NCI-H345 treated with DMSO at 0.1 percent for 48 hours (cell line): ENCODE results near the gene FBXW8.

Source experiments
- DNase-seq: peaks from one replicate; lab custom pipeline; 2025; ENCODE audit not compliant: unreplicated experiment; lab: John Stamatoyannopoulos, UW

Gene FBXW8

DNA sequence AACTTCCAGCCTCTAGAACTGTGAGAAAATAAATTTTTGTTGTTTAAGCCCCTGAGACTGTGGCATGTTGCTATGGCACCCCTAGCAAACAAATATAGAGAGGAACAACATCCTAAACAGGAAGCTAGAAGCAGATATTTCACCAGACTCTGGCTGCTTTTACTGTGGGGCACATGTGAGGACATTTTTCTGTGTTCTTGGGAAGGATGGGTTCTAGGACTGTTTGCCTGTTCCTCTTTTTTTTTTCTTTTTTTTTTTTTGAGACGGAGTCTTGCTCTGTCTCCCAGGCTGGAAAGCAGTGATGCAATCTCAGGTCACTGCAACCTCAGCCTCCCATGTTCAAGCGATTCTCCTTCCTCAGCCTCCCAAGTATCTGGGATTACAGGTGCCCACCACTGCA is 25.3 kb upstream of the FBXW8 start:
- no peak for DNase-seq

DNA sequence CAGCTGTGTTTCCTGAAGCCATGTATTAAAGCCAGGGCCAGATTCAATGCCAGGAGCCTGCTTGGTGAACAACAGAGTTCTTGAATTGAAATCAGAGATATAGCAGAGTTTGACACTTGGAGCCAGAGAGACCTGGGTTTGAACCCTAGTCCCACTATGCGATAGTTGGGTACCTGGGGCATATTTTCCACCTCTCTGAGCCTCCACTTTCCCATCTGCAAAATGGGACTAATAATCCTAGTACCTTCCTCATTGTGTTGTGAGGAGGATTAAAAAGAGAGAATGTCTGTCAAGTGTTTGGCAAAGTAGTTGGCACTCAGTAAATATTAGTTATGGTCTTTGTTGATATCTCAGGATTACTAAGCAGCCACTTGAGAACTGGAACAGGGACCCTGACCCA is 23.5 kb upstream of the FBXW8 start:
- DNase-seq = no peak

DNA sequence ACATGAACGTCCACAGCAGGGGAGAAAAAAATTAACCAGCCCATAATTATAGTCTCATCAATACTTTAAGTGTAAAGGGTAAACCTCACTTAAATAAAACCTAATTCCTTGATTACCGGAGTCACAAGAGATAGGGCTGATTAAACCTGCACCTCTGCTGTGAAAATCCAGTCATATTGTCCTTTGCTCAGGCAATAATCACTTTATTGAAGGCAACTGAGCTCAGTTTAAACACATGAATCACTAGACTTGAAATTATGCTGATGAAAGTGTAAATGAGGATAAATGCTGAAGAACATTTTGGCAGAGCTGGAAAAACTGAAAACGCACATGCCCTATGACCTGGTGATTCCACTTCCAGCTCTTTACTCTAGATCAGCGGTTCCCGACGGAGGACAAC is 22.9 kb upstream of the FBXW8 start:
- DNase-seq = no peak

DNA sequence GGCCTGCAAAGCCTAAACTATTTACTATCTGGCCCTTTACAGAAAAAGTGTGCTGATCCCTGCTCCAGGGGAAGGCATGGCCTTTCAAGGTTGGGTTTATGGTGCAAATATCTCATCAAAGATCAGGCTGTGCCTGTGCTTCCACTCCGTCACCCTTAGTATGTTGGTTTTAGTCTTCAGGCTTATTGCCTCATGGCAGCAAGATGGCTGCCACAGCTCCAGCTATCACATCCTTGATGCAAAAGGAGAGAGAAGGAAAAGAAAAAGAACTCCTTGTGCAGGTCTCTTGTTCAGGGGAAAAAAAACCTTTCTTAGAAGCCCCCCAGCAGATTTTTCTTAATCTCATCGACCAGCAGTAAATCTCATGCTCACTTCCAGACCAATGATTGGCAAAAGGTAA is 20.4 kb upstream of the FBXW8 start:
- no peak for DNase-seq

DNA sequence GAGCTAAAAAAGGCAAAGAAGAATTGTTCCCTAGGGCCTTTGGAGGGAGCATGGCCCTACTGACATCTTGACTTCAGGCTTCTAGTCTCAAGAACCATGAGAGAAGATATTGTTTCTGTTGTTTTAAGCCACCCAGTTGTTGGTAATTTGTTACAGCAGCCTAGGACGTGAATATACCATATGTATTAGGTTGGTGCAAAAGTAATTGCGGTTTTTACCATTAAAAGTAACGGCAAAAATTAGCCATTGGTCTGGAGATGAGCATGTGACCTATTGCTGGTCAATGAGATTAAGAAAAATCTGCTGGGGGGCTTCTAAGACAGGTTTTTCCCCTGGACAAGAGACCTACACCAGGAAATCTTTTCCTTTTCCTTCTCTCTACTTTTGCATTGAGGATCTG is 19.7 kb upstream of the FBXW8 start:
- DNase-seq = no peak

DNA sequence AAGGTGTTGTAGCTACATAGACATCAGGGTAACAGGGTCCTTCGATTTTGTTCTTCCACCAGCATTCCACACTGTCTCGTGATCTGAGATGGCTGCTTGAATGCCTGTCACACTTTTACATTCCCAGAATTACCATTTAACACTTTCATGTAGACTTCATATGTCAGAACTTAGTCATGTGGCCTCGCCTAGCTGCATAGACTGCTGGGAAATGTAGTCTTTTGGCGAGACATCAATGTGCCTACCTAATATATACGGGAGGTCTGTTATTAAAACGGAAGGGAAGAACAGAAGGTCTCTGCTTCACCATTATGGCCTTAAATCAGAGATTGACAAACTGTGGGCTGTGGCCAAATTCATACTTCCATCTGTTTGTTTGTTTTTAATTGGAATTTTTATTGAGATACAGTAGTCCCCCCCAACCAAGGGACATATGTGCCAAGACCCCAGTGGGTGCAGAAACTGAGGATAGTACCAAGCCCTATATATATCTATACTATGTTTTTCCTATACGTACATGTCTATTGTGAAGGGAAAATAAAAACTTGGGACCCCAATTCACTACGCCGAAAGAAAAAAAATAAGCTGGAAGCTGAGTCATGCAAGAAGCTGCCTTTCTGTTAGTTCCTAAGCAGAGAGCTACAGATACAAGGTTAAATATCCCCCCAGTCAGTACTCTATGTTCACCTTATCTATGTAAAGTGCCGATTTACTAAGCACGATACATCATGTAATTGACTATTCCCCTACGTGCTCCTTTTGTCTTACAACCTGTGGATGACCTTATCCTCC is 18.2 kb upstream of the FBXW8 start:
- no peak for DNase-seq

DNA sequence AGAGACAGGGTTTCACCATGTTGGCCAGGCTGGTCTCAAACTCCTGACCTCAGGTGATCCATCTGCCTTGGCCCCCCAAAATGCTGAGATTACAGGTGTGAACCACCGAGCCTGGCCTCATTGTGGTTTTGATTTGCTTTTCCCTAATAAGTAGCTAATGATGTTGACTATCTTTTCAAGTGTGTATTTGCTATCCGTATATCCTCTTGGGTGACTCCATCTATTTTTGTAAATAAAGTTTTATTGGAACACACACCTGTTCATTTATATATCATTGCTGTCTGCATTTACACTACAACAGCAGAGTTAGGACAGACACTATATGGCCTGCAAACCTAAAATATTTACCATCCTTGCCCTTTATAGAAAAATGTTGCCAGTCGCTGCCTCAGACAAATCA is 15.8 kb upstream of the FBXW8 start:
- no peak for DNase-seq

DNA sequence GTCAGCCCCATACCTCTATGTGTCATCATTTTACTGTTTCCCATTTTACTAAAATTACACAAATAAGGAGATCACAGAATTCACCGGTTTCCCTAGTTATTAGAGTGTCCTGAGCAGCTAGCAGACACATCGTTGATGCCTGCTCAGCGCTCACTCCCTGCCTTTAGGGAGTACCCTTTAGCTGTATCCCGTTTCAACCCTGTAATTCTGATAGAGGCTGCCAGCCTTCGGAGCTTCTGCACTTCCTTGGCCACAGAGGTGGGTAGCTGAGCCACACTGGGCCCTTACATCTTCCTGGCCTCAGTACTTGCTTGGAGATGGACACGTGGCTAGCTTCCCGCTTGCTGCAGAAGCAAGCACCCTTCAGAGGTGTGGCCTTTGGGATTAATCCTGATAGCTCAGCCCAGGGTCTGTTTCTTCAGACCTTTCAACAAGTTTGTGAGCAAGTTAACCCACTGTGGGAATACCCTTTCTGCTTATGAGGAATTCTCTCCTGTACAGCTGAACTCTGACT is 14.3 kb upstream of the FBXW8 start:
- DNase-seq = no peak

DNA sequence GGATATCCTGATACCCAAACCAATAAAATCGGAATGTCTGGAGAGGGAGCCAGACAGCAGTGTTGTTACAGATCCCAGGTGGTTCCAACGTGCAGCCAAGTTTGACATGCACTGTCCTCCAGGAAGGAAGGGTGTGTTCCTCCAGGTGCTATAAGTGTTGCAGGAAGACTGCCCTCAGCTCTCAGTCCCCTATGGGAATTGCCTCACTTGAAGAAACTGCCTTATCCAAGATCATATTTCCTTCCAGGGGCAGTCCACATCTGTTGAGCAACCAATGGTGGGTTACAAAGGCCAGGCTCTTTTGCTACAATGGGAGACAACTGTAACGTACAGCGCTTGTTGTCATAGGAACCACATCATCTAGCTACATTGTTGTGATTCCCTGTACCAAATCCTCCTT is 13.3 kb upstream of the FBXW8 start:
- no peak for DNase-seq

DNA sequence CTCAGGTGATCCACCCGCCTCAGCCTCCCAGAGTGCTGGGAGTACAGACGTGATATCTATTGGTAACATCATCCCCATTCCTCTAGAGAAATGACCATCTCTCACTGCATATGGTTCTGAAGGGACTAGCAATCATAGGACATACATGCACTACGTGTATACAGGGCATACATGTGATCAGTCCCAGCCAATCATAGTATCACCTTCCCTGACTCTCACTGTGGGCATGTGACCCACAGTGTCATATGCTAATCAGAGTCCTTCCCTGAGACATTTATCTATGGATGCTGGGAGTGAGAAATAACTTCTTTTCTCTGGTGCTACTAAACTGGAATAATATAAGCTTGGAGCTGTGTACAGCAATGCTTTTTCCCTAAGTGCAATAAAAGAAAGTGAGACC is 12.1 kb upstream of the FBXW8 start:
- no peak for DNase-seq

DNA sequence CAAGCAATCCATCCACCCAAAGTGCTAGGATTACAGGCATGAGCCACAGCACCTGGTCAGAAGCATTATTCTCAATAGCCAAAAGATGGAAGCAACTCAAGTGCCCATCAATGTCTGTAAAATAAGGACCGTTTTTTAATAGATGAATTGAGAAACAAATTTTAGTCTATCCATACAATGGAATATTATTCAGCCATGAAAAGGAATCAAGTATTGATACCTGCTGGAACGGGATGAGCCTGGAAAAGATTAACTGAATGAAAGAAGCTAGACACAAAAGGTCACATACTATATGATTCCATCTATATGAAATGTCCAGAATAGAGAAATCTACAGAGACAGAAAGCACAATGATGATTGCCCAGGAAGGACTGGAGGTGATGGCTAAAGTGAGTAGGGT is 9.1 kb upstream of the FBXW8 start:
- DNase-seq = no peak

DNA sequence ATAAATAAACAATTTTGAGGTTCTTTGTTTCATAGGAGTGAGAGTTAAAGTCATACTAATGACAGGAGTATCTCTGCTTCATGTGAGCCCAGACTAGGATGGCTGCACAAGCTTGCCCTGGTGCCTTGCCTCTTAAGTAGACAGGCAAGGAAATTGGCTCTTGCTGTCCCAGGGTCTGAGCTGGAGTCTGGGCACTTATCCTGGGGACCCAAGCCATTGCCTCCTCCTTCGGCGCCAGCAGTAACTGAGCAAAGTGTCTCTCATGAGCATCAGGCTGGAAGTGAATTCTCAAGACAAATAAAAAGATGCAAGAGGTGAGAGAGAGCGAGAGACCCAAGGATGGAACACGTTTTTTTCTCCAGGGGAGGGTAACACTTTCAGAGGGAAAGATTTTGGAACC is 6.9 kb upstream of the FBXW8 start:
- no peak for DNase-seq

DNA sequence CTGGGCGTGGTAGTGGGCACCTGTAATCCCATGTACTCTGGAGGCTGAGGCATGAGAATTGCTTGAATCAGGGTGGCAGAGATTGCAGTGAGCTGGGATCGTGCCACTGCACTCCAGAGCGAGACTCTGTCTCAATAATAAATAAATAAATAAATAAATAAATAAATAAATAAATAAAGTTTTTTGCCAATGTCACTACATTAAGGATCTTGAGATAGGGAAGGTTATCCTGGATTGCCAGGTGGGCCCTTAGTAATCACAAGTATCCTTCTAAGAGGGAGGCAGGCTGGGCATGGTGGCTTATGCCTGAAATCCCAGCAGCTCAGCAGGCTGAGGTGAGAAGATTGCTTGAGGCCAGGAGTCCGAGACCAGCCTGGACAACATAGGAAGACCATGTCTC is 4.5 kb upstream of the FBXW8 start:
- DNase-seq = no peak

DNA sequence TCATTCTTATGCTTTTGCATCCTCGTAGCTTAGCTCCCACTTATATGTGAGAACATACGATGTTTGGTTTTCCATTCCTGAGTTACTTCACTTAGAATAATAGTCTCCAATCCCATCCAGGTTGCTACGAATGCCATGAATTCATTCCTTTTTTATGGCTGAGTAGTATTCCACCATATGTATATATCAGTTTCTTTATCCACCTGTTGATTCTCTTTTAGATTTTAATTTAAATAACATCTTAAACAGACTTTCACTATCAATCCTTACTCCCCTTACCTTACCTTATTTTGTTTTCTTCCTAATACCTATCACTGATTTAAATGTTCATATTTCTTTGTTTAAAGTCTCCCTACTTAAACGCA is 488 bp upstream of the FBXW8 start:
- no peak for DNase-seq

DNA sequence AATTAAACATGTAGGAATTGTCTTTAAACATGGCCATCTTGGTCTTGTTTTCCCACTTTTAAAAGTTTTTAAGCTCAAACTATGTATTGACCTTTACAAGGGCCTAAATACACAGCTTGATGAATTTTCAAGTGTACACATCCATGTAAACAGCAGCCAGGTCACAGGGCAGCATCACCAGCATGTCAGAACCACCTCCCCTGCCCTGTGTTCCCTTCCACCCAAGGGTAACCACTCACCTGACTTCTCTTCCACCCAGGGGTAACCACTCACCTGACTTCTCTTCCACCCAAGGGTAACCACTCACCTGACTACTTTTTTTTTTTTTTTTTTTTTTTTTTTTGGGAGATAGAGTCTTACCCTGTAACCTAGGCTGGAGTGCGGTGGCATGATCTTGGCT is 4.6 kb downstream of the FBXW8 start:
- no peak for DNase-seq

DNA sequence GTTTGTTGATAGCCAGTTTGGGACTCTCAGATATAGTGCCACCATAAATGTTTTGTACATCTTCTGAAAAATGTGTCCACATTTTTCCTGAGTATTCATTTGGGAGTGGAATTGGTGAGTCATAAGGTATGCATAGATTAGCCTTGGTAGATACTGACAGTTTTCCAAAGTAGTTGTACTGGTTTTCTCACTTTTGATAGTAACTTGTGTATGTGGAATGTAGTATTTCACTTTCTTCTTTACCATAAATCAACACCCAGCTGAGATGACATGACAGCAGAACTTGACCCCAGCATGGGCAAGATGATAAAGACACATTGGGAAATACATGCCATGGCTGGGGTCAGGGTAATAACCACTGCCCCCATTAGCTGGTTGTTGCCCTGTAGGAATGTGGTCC is 5.4 kb downstream of the FBXW8 start:
- DNase-seq = no peak

DNA sequence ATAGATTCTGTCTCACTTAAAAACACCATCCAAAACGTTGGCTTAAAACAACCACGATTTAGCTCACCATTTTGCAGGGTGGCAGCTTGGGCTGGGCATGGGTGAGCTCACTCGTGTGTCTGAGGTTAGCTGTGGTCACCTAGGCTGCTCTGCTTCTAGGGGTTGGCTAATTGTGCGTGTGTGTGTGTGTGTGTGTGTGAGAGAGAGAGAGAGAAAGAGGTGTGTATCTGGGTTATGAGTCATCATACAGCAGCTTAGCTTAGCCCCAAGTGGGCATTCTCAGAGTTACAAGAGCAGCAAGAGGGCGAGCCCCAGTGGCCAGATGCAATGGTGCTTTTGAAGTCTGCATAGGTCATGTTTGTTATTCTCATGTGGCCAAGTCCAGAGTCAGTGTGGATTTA is 6.0 kb downstream of the FBXW8 start:
- no peak for DNase-seq

DNA sequence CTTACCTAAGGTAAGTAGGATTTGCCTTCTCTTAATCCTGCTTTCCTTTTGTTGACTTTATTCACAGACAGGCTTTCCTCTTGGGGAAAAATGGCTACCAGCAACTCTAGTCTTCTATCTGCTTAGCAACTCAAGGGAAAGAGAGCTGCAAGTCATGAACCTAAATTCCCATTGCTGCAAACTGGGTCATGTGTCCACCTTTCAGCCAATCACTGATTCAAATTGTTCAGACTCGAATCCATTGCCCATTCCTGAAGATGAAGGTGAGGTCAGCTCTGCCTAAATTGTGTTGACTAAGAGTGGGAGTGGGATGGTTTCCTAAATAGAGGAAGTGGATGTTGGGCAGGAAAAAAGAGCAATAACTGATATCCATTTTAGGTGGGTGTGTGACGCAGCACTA is 7.7 kb downstream of the FBXW8 start:
- DNase-seq = no peak

DNA sequence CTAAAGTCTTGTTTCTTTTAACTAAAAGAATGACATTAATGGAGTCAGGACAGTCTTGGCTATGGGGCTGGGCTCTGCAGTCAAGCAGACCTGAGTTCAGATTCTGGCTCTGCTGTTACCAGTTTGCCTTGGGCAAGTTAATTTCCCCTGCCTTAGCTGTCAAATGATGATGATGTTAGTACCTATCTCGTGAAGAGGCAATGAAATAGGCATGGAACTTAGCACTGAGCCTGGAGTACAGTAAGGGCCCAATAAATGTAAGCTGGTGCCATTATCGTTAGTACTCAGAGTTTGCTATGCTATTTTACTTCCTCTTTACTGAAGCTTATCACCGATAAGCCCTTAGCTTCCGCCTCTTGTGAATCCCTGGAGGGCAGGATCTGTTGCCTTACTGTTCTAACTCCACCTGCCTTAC is 8.5 kb downstream of the FBXW8 start:
- no peak for DNase-seq

DNA sequence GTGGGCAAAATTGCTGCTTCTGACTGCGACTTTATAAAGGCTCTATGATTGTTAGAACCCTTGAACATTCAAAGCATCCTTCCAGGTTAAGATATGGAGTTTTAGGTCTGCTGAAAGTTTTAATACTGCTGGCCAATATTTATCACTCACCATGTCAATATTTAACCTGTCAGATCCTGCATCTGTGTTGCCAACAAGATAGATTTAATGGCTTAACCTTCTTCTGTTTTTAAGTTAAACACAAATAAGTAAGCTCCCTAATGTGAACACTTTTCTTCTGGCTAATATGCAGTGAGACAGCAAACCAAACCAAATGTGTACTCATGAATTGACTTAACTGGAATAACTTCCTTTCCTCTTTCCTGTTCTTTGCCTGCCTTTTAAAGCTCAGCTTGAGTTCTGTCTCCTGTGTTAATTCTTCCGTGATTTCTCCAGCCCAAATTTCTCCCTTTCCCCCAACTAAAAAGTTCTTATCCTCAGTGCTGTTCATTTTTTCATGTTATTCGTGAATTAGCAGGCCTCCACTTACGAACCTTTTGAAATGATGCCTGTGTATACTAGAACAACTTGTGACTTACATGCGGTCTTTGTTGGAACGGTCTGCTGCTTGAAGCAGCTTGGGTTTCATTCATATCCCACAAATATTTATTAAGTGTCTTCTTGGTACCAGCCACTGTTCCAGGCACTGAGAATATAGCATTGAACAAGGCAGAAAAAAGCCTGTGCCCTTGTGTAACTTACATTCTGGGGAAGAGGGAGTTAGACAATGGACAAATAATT is 9.1 kb downstream of the FBXW8 start:
- DNase-seq = no peak

DNA sequence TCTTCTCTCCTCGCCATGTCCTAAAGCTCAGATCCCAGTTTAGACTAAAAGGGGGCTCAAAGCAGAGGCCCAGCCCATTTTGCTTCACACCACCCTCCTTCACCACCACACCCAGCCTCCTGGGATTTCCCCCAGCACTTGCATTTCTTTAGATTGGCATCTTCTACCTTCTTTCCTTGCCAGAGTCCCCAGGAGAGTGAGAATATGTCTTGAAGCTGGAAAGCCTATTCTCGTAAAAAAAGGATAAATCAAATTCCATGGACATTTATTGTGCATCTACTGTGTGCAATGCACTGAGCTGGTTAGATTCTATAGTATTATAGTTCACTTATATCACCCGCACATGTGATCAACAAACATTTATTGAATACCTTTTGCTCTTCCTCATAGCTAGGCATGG is 10.2 kb downstream of the FBXW8 start:
- no peak for DNase-seq

DNA sequence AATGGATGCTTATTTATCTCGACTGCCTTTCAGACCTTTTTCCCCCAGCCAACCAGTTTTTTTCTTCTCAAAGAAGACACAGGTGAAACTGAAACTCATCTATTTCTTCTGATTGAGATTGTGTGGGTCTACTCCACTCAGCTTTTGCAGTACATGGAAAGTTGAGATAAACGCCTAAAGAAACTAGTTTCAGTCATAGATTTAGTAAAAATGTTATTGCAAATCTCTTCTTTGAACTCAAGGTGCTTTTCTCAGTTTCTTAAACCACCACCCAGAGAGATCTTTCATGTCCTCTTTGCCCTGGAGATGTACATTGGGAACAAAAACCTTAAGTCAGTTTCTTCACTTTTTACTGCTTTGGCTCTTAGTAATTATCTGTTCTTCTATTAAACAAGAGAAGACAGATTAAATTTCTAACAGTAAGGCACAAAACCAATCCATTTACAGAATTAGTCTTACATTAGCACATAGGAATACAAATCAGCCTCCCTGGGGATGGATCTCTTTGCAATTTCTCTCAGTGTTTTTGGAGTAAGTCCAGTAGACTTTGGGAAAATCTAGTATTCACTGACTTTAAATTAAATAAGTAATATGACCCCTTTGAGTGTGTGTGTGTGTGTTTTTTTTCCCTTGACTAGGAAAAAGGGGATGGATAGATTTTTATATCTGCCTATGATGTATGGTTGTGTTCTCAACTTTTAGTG is 11.6 kb downstream of the FBXW8 start:
- DNase-seq = no peak
